GM08714 (cell line): ENCODE measurements around the gene XIRP1.

ENCODE experiments used
- H3K4me3 ChIP-seq: fragments of 200-500 bp; sonication (Bioruptor generic); 2 replicates; pipeline ENCODE4 v1.5.1; 2014; ENCODE audit warnings: mild to moderate bottlenecking, low read length, inconsistent platforms
- ZNF274 ChIP-seq: IDR thresholded peaks from 2 replicates; pipeline ENCODE4 v1.6.1; 2012; ENCODE audit warnings: mild to moderate bottlenecking, low read depth, low read length

XIRP1 gene

DNA sequence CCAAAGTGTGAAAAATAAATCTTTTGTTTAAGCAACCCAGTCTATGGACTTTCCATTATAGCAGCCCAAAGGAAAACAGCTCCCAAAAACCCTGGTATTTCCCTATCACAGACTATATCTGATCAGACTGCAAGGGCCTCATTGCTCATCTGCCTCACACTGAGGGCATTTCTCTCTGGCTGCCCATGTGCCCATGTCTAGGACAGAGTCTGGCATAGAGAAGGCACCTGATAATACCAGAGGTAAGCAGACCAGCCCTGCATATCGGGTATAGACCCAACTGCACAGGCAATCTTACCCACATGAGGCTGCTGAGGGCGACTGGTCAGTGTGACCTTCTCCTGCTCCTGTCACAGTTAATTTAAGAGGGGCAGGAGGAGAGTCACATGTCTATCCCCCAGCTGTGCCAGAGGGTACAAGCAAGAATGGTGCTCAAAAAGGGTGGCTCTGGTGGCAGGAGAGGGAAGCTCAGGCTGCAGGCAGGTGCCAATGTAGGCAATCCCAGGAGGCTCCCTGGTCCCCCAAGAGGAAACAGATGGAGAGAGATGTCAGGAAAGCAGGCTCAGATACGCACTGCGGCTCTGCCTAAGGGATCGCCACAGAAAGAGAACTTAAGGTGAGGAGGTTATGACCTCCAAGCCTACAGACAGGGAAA is 42.1 kb downstream of the XIRP1 start:
- H3K4me3 ChIP-seq, result peak overlapping the region; percentile 63; the same call in 1 of the 2 replicates
- no peak for TF ChIP-seq ZNF274

DNA sequence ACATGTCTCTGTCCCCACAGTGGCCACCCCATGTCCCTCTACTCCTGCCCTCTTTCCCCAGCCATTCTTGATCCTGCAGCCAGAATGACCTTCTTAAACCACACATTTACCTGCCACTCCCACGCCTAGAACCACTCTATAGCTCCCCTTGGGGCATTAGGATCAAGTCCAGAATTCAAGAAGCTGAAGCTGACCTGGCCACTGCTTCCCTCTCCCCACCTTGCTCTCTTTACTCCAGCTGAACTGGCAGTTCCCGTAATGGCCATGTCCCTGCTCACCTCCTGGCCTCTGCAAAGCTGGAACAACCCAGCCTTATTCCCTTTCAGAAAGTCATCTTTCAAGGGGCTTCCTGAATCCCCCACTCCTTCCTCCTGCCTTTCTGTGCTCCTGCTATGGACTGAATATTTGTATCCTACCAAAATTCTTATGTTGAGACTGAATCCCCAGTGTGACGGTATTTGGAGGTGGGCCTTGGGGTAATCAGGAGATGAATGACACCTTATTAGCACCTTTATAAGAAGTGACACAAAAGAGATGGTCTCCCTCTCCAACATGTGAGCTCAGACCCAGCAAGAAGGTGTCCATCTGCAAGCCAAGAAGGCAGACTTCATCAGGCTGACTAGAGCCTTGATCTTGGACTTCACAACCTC is 42.8 kb downstream of the XIRP1 start:
- no peak overlapping the region; the same call in 1 of the 2 replicates for H3K4me3 ChIP-seq
- no peak for TF ChIP-seq ZNF274

DNA sequence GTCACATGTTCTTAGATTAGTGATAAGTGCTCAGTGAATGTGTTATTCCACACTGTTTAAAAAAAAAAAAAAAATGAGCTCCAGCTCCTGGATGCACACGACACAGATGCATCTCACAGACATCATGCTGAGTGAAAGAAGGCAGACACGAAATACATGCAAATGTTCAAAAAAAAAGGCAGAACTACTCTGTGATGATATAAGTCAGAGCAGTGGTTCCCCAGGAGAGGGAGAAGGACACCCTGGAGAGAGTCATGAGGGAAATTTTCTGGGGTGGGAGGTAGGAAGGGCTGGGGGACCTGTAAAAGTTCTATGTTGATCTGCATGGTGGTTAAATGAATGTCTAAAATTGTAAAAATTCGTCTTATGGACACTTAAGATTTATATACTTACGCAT is 43.3 kb downstream of the XIRP1 start:
- no peak for TF ChIP-seq ZNF274
- H3K4me3 ChIP-seq, result no peak overlapping the region; the same call in 1 of the 2 replicates

DNA sequence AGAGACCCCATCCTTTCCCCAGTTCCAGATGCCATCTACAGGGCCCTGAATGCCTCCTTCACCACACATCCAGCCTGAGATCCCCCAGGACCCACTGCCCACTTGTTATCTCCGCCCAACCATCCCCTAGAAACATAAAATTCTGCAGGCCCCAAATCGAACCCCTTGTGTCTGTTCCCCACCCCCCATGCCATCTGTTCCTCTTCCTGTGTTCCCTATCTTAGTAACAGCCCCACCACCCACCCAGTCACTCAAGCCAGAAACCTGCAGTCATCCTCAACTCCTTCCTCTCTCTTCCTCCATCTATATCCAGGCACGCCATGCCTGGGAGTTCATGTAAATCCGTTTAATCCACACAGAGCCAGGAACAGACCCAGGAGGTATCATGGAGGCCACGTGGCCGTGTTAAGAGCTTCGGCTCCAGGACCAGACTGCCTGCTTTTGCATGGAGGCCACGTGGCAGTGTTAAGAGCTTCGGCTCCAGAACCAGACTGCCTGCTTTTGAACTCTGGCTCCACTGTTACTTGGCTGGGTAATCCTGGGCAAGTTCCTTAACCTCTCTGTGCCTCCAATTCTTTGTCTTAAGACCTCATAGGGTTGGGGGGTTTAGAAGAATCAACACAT is 43.8 kb downstream of the XIRP1 start:
- H3K4me3 ChIP-seq, result peak overlapping the region; percentile 52; the same call in 1 of the 2 replicates
- no peak for TF ChIP-seq ZNF274

DNA sequence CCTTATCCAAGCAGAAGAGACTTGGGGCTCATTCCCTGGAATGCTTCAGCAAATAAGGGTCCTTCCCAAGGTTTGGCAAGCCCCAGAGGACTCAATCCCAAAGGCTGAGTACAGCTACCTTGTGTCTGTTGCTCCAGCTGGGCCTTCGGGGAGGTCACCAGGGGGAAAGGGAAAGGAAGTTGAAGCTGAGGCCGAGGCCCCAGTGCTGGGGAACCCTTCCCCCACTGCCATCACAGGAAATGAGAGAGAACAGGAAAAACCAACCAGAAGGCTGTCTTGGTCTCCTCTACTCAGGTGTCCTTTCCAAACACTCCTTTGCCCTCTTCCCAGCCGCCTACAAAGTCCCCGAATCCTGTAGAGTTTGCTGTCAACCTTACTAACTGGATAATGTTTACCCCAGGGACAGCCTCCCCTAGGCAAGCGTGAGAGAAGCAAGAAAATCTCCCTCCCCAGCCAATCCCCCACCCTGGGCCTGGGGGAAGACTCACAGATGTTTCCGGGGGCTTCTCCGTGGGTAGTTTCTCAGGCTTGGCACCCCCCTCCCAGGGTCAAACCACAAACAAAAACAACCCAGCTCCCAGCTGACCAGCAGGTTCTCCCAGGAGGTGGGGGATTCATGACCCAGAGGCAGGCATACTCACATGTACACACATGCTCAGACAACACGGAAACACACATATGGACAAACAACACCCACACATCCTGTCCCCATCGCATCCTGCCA is 44.5 kb downstream of the XIRP1 start:
- peak overlapping the region; percentile 52; the same call in 1 of the 2 replicates for H3K4me3 ChIP-seq
- no peak for TF ChIP-seq ZNF274

DNA sequence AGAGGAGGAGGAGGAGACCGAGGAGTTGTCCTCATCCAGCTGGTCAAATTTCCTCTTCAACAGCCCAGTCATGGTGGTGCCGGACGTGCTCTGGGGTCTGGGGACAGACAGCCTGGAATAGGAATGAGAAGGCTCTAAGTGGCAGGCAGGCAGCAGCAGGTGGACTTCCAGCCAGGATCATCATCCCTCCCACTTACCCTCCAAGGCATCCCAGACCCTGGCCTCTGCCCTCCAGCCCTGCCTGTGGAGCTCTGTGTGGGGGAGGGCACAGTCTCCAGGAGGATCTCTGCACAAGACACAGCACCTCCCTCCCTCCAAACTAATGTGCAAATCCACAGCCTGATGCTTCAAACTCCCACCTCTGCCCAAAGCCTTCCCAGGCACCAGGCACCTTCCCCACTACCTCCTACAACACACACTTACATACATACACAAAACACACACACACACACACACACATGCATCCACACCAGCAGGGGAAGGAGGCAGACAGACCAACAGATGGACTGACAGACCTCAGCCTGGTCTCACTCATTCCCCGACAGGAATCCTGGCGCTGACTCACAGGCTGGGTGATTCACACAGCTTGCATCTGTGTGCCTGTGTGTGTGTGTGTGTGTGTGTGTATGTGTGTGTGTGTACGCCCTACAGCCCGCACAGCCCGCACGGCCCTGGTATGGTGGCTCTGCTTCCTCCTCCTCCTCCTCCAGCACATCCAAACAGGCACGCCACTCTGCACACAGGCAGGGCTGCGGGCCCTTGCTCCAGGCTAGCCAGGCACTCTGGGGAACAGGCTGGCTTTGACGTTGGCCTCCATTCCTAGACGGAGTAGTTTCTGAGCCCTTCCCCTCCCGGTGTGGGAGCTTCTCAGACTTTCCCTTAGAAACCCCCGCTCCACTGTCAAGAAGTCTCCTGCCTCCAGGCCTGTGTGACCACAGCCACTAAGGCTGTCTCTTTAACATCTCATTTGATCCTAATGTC is 45.5 kb downstream of the XIRP1 start:
- no peak for TF ChIP-seq ZNF274
- peak overlapping the region; percentile 52; the same call in 1 of the 2 replicates for H3K4me3 ChIP-seq

- H3K4me3 ChIP-seq, result peak overlapping the region; percentile 52; the same call in 1 of the 2 replicates
- no peak for TF ChIP-seq ZNF274
Observed at GRCh38 chr3:39146083-39146501, 46.3 kb downstream of the XIRP1 start.

DNA sequence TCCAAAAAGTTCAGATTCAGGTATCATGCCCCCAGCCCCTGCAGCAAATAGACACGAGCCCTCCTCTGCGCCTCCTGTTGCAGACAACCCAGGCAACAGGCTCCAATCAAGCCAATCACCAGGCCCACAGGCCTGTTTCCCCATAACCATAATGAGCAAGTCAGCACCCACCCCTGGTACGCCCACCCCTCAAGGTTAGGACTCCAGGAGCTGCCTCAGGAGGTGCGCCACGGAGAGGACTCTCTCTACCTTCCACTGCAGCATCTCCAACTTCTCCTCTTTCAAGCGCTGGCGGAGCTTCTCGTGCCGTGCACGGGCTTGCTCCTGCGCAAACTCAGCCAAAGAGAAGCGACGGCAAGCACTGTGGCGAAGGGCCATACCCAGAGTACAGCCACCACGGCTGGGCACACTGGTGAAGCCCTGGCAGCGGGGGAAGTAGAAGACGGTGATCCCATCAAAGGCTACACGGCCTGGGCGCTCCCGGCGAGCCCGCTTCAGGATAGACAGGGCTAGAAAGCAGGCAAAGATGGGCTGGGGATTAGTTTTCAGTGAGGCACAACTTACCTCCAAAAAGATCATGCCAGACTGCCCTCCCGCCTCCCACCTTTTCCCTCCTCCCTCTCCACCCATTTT is 47.5 kb downstream of the XIRP1 start:
- TF ChIP-seq ZNF274, result no peak

GRCh38 chr3:39144095-39144747 is 48.2 kb downstream of the XIRP1 start:
- H3K4me3 ChIP-seq, result no peak overlapping the region
- TF ChIP-seq ZNF274, result no peak

More for the DNA sequence above, 47.5 kb downstream of the XIRP1 start:
- no peak overlapping the region for H3K4me3 ChIP-seq

DNA sequence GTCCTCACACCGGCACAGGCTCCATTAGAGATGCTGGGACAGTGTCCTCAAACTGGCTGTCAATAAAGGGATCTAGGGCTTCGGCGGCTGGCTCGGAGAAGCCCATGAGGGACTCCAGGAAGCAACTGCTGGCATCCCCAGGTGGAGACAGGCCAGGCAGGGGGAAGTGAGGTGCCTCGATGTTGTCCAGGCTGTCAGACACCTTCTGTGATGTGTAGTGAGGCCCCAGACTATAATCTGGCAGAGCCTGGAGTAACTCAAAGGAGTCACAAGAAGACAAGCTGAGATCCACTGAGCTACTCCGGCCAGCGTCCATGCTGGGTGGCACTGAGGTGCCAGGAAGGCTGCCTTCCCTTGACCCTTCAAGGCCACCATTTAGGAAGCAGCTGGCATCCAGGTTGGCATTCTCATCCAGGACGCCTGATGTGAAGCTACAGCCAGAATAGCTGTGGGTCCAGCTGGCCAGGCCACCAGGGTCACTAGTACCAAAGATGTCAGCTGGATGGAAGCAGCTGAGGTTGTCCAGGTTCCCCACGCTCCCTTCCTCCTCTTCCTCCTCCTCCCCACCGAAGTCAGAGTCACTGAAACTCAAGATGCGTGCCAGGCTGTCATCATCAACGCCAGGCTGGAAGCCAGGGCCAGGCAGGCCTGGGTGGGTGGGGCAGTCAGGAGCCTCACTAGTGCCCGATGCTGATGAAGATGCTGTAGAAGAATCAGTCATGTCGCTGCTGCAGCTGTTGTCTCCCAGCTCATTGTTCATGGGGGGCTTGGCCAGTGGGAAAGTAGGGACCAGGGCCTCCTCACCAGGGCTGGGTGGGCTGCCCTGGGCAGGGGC is 49.1 kb downstream of the XIRP1 start:
- TF ChIP-seq ZNF274, result no peak
- H3K4me3 ChIP-seq, result no peak overlapping the region

GRCh38 chr3:39142067-39142466 is 50.3 kb downstream of the XIRP1 start:
- no peak overlapping the region for H3K4me3 ChIP-seq
- no peak for TF ChIP-seq ZNF274
